Stimulated activated memory B cell treated with anti-CD40 and anti-IgM and Interleukin-4, amounts not matched to agents 10 μg/mL and 1 μg/mL and 100 μg/mL, for 72 hours (primary cell): ENCODE measurements around the gene RFX7.
A peak's percentile ranks its signal among the peaks of the same experiment; 100 is the strongest.

Experiments
- ATAC-seq: fragments of 150-1000 bp; cut with Tn5 transposase; 2 replicates; pipeline ENCODE4 v1.10.0; 2021
- H3K27ac Mint-ChIP-seq: one replicate; pipeline ENCODE4 v1.8.0; 2022; ENCODE audit warnings: mild to moderate bottlenecking, mixed read lengths
- H3K27me3 Mint-ChIP-seq: one replicate; pipeline ENCODE4 v1.8.0; 2022; ENCODE audit warnings: mixed read lengths
- H3K36me3 Mint-ChIP-seq: one replicate; pipeline ENCODE4 v1.8.0; 2022; ENCODE audit warnings: mixed read lengths
- H3K4me1 Mint-ChIP-seq: one replicate; pipeline ENCODE4 v1.8.0; 2022; ENCODE audit warnings: mixed read lengths
- H3K4me3 Mint-ChIP-seq: one replicate; pipeline ENCODE4 v1.8.0; 2022; ENCODE audit warnings: mild to moderate bottlenecking, moderate library complexity, mixed read lengths
- H3K9me3 Mint-ChIP-seq: one replicate; pipeline ENCODE4 v1.8.0; 2022; ENCODE audit warnings: mixed read lengths

The RFX7 gene

GRCh38 chr15:56076640-56077039, 167.0 kb downstream of the RFX7 start:
- Mint-ChIP-seq H3K4me3 (no peak overlapping the region), H3K27me3 (no peaks in the 10 kb centered on the region), H3K4me1 (no peaks in the 10 kb centered on the region), H3K9me3 (no peaks in the 10 kb centered on the region), H3K27ac (no peak overlapping the region), H3K36me3 (no peaks in the 10 kb centered on the region)
- ATAC-seq = no peak

- no peaks in the 10 kb centered on the region for H3K27me3 Mint-ChIP-seq
- no peaks in the 10 kb centered on the region for H3K36me3 Mint-ChIP-seq
- no peaks in the 10 kb centered on the region for H3K4me1 Mint-ChIP-seq
- no peak overlapping the region for H3K4me3 Mint-ChIP-seq
- H3K9me3 Mint-ChIP-seq = no peaks in the 10 kb centered on the region
- no peak overlapping the region for H3K27ac Mint-ChIP-seq
- no peak for ATAC-seq
These were observed 169.0 kb downstream of the RFX7 start for GRCh38 chr15:56074481-56075265.

- Mint-ChIP-seq H3K9me3 (peaks cover 9% of the 10 kb centered on the region), H3K27ac (no peak overlapping the region), H3K27me3 (peaks cover 9% of the 10 kb centered on the region), H3K4me3 (no peak overlapping the region), H3K4me1 (no peaks in the 10 kb centered on the region), H3K36me3 (peaks cover 6% of the 10 kb centered on the region)
- ATAC-seq = no peak
These were observed 179.5 kb downstream of the RFX7 start for GRCh38 chr15:56064152-56064551.

GRCh38 chr15:56059716-56060115, 184.0 kb downstream of the RFX7 start:
- Mint-ChIP-seq H3K4me3 (no peak overlapping the region), H3K9me3 (peaks cover 9% of the 10 kb centered on the region), H3K36me3 (peaks cover 6% of the 10 kb centered on the region), H3K27me3 (peaks cover 9% of the 10 kb centered on the region), H3K4me1 (no peaks in the 10 kb centered on the region), H3K27ac (no peak overlapping the region)
- no peak for ATAC-seq

GRCh38 chr15:56058986-56059385, 184.7 kb downstream of the RFX7 start:
- Mint-ChIP-seq H3K9me3 (peaks cover 9% of the 10 kb centered on the region), H3K4me3 (no peak overlapping the region), H3K27ac (no peak overlapping the region), H3K27me3 (peaks cover 9% of the 10 kb centered on the region), H3K4me1 (no peaks in the 10 kb centered on the region), H3K36me3 (peaks cover 6% of the 10 kb centered on the region)
- ATAC-seq = no peak

GRCh38 chr15:56056626-56057025, 187.1 kb downstream of the RFX7 start:
- ATAC-seq = no peak
- Mint-ChIP-seq H3K9me3 (peaks cover 3% of the 10 kb centered on the region), H3K27ac (no peak overlapping the region), H3K27me3 (peaks cover 3% of the 10 kb centered on the region), H3K4me3 (no peak overlapping the region), H3K4me1 (peaks cover 5% of the 10 kb centered on the region), H3K36me3 (peaks cover 2% of the 10 kb centered on the region)

GRCh38 chr15:56053046-56053400, 190.7 kb downstream of the RFX7 start:
- Mint-ChIP-seq H3K4me1 (peaks cover 5% of the 10 kb centered on the region), H3K27ac (no peak overlapping the region), H3K4me3 (no peak overlapping the region), H3K27me3 (peaks cover under 1% of the 10 kb centered on the region), H3K9me3 (no peaks in the 10 kb centered on the region), H3K36me3 (no peaks in the 10 kb centered on the region)
- ATAC-seq = no peak

GRCh38 chr15:56052395-56053045, 191.2 kb downstream of the RFX7 start:
- Mint-ChIP-seq H3K27me3 (peaks cover 5% of the 10 kb centered on the region), H3K4me1 (peaks cover 5% of the 10 kb centered on the region), H3K27ac (no peak overlapping the region), H3K4me3 (no peak overlapping the region), H3K9me3 (no peaks in the 10 kb centered on the region), H3K36me3 (no peaks in the 10 kb centered on the region)
- peak; percentile 46 for ATAC-seq

GRCh38 chr15:56051676-56052075, 192.0 kb downstream of the RFX7 start:
- H3K27ac Mint-ChIP-seq = no peak overlapping the region
- H3K4me3 Mint-ChIP-seq = no peak overlapping the region
- no peaks in the 10 kb centered on the region for H3K36me3 Mint-ChIP-seq
- no peak for ATAC-seq
- H3K27me3 Mint-ChIP-seq = peaks cover 9% of the 10 kb centered on the region
- H3K9me3 Mint-ChIP-seq = no peaks in the 10 kb centered on the region
- H3K4me1 Mint-ChIP-seq = peaks cover 5% of the 10 kb centered on the region

GRCh38 chr15:56049577-56049976, 194.1 kb downstream of the RFX7 start:
- peaks cover 5% of the 10 kb centered on the region for H3K4me1 Mint-ChIP-seq
- H3K27me3 Mint-ChIP-seq = peaks cover 9% of the 10 kb centered on the region
- peak; percentile 25 for ATAC-seq
- no peaks in the 10 kb centered on the region for H3K9me3 Mint-ChIP-seq
- no peaks in the 10 kb centered on the region for H3K36me3 Mint-ChIP-seq
- no peak overlapping the region for H3K4me3 Mint-ChIP-seq
- no peak overlapping the region for H3K27ac Mint-ChIP-seq

- Mint-ChIP-seq H3K36me3 (peaks cover 6% of the 10 kb centered on the region), H3K27ac (no peak overlapping the region), H3K27me3 (peaks cover 19% of the 10 kb centered on the region), H3K9me3 (peaks cover 5% of the 10 kb centered on the region), H3K4me3 (no peak overlapping the region), H3K4me1 (peaks cover 14% of the 10 kb centered on the region)
- ATAC-seq = no peak
These were observed 196.3 kb downstream of the RFX7 start for GRCh38 chr15:56047354-56047753.

GRCh38 chr15:56045068-56045748, 198.5 kb downstream of the RFX7 start:
- Mint-ChIP-seq H3K9me3 (peaks cover 5% of the 10 kb centered on the region), H3K36me3 (peaks cover 6% of the 10 kb centered on the region), H3K27me3 (peaks cover 21% of the 10 kb centered on the region), H3K27ac (no peak overlapping the region), H3K4me3 (no peak overlapping the region), H3K4me1 (peaks cover 14% of the 10 kb centered on the region)
- no peak for ATAC-seq

GRCh38 chr15:56042982-56043980, 200.4 kb downstream of the RFX7 start:
- H3K4me1 Mint-ChIP-seq = peaks cover 14% of the 10 kb centered on the region
- no peak overlapping the region for H3K4me3 Mint-ChIP-seq
- no peak overlapping the region for H3K27ac Mint-ChIP-seq
- peaks cover 21% of the 10 kb centered on the region for H3K27me3 Mint-ChIP-seq
- H3K9me3 Mint-ChIP-seq = peaks cover 5% of the 10 kb centered on the region
- ATAC-seq = peak; percentile 75
- H3K36me3 Mint-ChIP-seq = peaks cover 6% of the 10 kb centered on the region

GRCh38 chr15:56042498-56042897, 201.2 kb downstream of the RFX7 start:
- ATAC-seq = no peak
- Mint-ChIP-seq H3K27ac (no peak overlapping the region), H3K36me3 (peaks cover 6% of the 10 kb centered on the region), H3K9me3 (peaks cover 5% of the 10 kb centered on the region), H3K4me3 (no peak overlapping the region), H3K27me3 (peaks cover 15% of the 10 kb centered on the region), H3K4me1 (peaks cover 14% of the 10 kb centered on the region)

- Mint-ChIP-seq H3K27me3 (peaks cover 14% of the 10 kb centered on the region), H3K4me3 (no peak overlapping the region), H3K9me3 (peaks cover 5% of the 10 kb centered on the region), H3K4me1 (peaks cover 14% of the 10 kb centered on the region), H3K36me3 (peaks cover 6% of the 10 kb centered on the region), H3K27ac (no peak overlapping the region)
- ATAC-seq = no peak
These were observed 201.6 kb downstream of the RFX7 start for GRCh38 chr15:56042031-56042430.
